HL-60 (cell line): Measurements from ENCODE around the gene CRIP1.

Experiments
- DNase-seq, 2 experiments: peaks; one replicate each; pipeline ENCODE4 v3.0.0-alpha.2; 2010 to 2020; ENCODE audit warnings: low read depth in 1 of 2, low spot score in 1 of 2
- H3K27ac ChIP-seq: fragments of 250-450 bp; sonication (Bioruptor Pico); replicated peaks from 2 replicates; pipeline ENCODE4 v1.5.1; 2020; ENCODE audit warnings: mild to moderate bottlenecking, moderate library complexity
- H3K27me3 ChIP-seq: fragments of 250-450 bp; sonication (Bioruptor Pico); 2 replicates; pipeline ENCODE4 v1.5.1; 2021; ENCODE audit warnings: mild to moderate bottlenecking, moderate library complexity; ENCODE audit not compliant: insufficient read depth, poor library complexity, severe bottlenecking
- H3K4me3 ChIP-seq: replicated peaks from 2 replicates; pipeline ENCODE4 v1.5.1; 2011; ENCODE audit warnings: mild to moderate bottlenecking, control low read depth, low read length; ENCODE audit not compliant: insufficient read depth
- GABPA ChIP-seq: IDR thresholded peaks from 2 replicates; pipeline ENCODE4 v1.6.1; 2012; ENCODE audit warnings: low read depth
- POLR2AphosphoS5 ChIP-seq: IDR thresholded peaks from 2 replicates; pipeline ENCODE4 v1.6.1; 2012; ENCODE audit warnings: low read depth
- SPI1 ChIP-seq: IDR thresholded peaks from 2 replicates; pipeline ENCODE4 v1.6.1; 2012; ENCODE audit warnings: low read depth, mild to moderate bottlenecking, borderline replicate concordance
- TF ChIP-seq, protein P1 (sequence below): IDR thresholded peaks from 2 replicates; pipeline ENCODE4 v1.6.1; 2012; ENCODE audit warnings: low read depth; ENCODE audit not compliant: insufficient replicate concordance
- TF ChIP-seq, protein P2 (sequence below): IDR thresholded peaks from one replicate; pipeline ENCODE4 v1.5.1; 2011; ENCODE audit warnings: low read length, control low read depth, inconsistent platforms; ENCODE audit not compliant: insufficient read depth

The CRIP1 gene

DNA sequence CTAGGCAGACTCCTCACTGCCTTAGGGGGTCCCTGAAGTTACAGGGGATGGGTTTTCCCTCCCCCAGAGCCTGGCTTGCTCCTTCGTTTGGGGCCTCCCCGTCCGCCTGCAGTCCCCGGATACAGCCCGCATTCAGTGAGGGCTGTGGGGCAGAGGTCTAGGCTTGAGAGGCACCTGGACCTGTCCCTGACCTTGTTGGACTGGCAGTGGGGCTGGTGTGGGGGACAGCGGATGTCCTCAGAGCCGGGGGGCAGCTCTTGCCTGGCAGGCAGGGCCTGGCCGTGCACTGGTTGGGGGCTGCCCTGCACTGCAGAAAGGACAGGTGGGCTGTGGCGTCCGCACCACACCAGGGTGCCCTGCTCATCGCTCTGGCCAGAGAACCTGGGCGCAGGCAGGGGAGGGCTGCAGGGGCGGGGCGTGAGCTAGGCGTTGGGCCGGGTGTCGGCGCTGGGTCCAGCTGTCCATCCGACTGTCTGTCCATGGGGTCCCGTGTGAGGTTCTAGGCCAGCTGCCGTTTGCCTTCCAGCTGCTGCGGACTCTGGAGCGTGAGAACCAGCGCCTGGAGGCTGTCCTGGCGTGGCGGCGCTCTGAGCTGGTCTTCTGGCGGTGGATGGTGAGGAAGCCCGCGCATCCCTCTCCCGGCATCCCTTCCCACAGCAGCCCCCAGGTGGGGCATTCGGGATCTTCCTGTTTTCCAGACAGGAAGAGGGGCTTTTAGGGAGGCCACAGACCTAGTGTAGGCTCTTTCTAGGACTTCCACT lies 10.3 kb downstream of the CRIP1 start:
- H3K4me3 ChIP-seq: no peak overlapping the region
- DNase-seq: no peak
- H3K27me3 ChIP-seq: no peaks in the 10 kb centered on the region
- TF ChIP-seq, protein P1, sequence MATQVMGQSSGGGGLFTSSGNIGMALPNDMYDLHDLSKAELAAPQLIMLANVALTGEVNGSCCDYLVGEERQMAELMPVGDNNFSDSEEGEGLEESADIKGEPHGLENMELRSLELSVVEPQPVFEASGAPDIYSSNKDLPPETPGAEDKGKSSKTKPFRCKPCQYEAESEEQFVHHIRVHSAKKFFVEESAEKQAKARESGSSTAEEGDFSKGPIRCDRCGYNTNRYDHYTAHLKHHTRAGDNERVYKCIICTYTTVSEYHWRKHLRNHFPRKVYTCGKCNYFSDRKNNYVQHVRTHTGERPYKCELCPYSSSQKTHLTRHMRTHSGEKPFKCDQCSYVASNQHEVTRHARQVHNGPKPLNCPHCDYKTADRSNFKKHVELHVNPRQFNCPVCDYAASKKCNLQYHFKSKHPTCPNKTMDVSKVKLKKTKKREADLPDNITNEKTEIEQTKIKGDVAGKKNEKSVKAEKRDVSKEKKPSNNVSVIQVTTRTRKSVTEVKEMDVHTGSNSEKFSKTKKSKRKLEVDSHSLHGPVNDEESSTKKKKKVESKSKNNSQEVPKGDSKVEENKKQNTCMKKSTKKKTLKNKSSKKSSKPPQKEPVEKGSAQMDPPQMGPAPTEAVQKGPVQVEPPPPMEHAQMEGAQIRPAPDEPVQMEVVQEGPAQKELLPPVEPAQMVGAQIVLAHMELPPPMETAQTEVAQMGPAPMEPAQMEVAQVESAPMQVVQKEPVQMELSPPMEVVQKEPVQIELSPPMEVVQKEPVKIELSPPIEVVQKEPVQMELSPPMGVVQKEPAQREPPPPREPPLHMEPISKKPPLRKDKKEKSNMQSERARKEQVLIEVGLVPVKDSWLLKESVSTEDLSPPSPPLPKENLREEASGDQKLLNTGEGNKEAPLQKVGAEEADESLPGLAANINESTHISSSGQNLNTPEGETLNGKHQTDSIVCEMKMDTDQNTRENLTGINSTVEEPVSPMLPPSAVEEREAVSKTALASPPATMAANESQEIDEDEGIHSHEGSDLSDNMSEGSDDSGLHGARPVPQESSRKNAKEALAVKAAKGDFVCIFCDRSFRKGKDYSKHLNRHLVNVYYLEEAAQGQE: no peak
- no peak for TF ChIP-seq GABPA
- no peak for TF ChIP-seq POLR2AphosphoS5
- TF ChIP-seq, protein P2, sequence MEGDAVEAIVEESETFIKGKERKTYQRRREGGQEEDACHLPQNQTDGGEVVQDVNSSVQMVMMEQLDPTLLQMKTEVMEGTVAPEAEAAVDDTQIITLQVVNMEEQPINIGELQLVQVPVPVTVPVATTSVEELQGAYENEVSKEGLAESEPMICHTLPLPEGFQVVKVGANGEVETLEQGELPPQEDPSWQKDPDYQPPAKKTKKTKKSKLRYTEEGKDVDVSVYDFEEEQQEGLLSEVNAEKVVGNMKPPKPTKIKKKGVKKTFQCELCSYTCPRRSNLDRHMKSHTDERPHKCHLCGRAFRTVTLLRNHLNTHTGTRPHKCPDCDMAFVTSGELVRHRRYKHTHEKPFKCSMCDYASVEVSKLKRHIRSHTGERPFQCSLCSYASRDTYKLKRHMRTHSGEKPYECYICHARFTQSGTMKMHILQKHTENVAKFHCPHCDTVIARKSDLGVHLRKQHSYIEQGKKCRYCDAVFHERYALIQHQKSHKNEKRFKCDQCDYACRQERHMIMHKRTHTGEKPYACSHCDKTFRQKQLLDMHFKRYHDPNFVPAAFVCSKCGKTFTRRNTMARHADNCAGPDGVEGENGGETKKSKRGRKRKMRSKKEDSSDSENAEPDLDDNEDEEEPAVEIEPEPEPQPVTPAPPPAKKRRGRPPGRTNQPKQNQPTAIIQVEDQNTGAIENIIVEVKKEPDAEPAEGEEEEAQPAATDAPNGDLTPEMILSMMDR: no peak
- TF ChIP-seq SPI1: no peak
- H3K27ac ChIP-seq: no peak overlapping the region

DNA sequence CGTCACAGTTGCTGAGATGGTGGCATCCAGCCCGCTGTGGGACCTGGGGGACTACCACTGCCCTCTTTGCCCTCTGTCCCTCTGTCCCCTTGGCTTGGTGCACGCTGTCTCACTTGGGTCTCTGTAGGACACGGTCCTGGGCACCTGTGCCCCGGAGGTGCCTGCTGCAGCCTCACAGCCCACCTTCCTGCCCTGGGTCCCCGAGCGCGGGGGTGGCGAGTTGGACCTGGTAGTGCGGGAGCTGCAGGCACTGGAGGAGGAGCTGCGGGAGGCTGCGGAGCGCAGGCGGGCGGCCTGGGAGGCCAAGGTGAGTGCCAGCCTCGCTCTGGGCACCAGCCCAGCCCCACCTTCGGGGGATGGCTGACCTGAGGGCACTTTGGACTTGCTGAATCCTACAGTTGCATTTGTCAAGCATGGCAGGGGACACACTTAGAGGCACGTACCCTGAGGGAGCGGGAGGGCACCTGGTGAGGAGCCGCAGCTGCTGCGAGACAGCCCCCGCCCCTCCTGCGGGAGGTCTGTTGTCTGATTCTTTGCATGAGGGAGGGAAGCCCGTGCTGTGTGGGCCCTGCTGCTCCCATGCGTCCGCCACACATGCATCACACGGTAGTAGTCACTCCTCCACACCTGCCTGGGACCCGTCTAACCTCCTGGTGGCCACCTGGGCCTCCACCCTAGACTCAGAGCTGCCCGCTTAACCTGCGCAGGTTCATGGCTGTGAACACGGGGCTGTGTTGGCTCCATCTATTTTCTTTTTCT lies 11.2 kb downstream of the CRIP1 start:
- no peak for DNase-seq
- TF ChIP-seq, protein P1: no peak
- TF ChIP-seq SPI1 (no peak), GABPA (no peak), POLR2AphosphoS5 (no peak)
- TF ChIP-seq, protein P2: no peak
- Histone ChIP-seq H3K27ac (no peak overlapping the region), H3K4me3 (no peak overlapping the region), H3K27me3 (no peaks in the 10 kb centered on the region)

DNA sequence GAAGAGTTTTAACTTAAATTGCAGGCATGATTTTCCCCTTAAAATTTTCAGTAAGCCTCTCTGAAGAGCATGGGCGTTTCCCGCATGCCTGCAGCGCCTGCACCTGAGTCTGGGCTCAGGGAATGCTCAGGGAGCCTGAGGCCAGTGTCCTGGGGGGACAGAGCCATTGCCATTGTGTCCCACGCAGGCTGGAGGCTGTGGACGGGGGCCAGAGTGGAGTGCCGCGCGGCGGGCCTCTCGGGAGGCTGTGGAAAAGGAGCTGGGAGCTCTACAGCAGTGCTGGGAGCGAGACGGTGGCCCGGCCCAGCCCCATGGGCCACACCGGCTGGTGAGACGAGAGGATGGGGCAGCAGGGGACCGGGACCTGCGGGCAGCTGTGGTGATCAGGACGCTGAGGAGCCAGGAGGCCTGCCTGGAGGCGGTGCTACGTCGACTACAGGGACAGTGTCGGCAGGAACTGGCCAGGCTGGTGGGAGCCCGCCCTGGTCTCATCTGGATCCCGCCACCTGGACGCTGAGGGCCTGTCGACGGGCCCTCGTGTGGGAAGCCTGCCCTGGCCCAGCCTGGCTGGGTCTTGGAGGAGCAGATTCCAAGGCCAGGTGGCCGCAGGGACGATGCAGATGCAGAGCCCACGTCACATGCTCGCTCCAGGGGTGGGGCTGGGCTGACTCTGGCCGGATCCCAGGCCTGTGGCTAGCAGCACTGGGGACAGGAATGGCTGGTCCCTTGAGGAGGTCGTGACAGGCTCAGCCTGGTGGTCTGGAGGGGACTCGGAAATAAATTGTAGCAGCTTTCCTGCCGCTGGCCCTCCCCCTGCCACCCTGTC lies 12.0 kb downstream of the CRIP1 start:
- no peak overlapping the region for H3K4me3 ChIP-seq
- TF ChIP-seq SPI1 (no peak), POLR2AphosphoS5 (no peak), GABPA (no peak)
- TF ChIP-seq, protein P1: no peak
- TF ChIP-seq, protein P2: no peak
- no peak for DNase-seq
- H3K27ac ChIP-seq: no peak overlapping the region
- H3K27me3 ChIP-seq: no peaks in the 10 kb centered on the region
